ENCODE results near the gene WSB1.

WSB1 gene

GRCh38 chr17:27360507-27360906, 66.6 kb downstream of the WSB1 start:
- Histone ChIP-seq H3K36me3 (no peaks in the 10 kb centered on the region), H3K9me3 (replicated peaks in 1 of 11) (no peaks in the 10 kb centered on the region), H3K4me1 (peaks cover 1 to 19% (median 7%) of the 10 kb centered on the region in 10 experiments; a peak in 19 of 20 replicates), H3K27me3 (no peaks in the 10 kb centered on the region), H3K9ac (no peak overlapping the region), H3K4me2 (peak overlapping the region in 2 of 11 experiments; percentile 3 to 12; a peak in 2 of 22 replicates), H3K27ac (no peak overlapping the region), H4K20me1 (no peaks in the 10 kb centered on the region), H3K4me3 (no peak overlapping the region)
- no peak for TF ChIP-seq Cebpa-rat (IDR thresholded peaks at IDR 0.05)

DNA sequence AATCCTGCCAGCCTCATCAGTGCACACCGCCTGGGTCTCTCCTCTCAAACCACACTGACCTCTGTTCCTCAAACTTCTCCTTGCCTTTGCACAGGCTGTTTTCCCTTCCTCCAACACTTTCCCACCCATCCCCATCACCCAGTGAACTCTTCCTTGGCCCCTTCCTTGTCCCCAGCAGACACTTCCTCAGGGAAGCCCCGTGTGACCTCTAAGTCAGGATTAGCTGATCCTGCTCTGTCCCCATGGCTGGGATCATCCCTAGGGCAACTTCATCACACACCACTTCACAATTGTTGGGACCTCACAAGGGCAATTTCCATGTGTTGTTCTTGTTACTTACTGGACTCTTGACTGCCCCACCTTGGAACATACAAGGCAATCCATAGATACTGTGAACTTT, 67.8 kb downstream of the WSB1 start:
- peaks cover 0 to 19% (median 0%) of the 10 kb centered on the region in 10 experiments; a peak in 7 of 20 replicates for H3K4me1 ChIP-seq
- no peaks in the 10 kb centered on the region for H3K9me3 ChIP-seq (replicated peaks in 1 of 11)
- H3K27me3 ChIP-seq = no peaks in the 10 kb centered on the region
- H3K4me3 ChIP-seq = no peak overlapping the region
- no peaks in the 10 kb centered on the region for H4K20me1 ChIP-seq
- no peak overlapping the region for H3K4me2 ChIP-seq
- TF ChIP-seq Cebpa-rat (IDR thresholded peaks at IDR 0.05) = no peak
- H3K27ac ChIP-seq = no peak overlapping the region
- H3K9ac ChIP-seq = no peak overlapping the region
- no peaks in the 10 kb centered on the region for H3K36me3 ChIP-seq

DNA sequence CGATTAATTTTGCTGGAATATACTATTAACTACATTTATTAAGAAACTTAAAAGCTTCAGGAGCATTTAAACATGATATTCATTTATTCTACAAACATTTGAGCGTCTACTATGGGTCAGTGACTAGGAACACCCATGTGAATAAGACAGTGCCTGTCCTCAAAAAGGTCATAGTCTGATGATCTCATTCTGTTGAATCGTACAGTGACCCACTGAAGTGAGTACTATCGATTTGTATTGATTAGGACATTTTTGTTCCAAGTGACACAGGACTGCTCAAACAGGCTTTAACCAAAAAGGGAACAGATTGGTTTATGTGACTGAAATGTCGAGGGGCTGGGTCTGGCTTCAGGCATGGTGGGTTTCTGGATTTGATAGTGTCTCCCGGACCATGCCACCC, 68.6 kb downstream of the WSB1 start:
- H3K27me3 ChIP-seq = no peaks in the 10 kb centered on the region
- no peaks in the 10 kb centered on the region for H3K36me3 ChIP-seq
- peaks cover 0 to 19% (median 2%) of the 10 kb centered on the region in 10 experiments; a peak in 8 of 20 replicates for H3K4me1 ChIP-seq
- no peak overlapping the region for H3K4me3 ChIP-seq
- no peak overlapping the region for H3K4me2 ChIP-seq
- no peaks in the 10 kb centered on the region for H4K20me1 ChIP-seq
- TF ChIP-seq Cebpa-rat (IDR thresholded peaks at IDR 0.05) = no peak
- H3K9me3 ChIP-seq (replicated peaks in 1 of 11) = peaks cover 0 to 4% (median 0%) of the 10 kb centered on the region in 11 experiments; a peak in 3 of 22 replicates
- no peak overlapping the region for H3K9ac ChIP-seq
- H3K27ac ChIP-seq = no peak overlapping the region

DNA sequence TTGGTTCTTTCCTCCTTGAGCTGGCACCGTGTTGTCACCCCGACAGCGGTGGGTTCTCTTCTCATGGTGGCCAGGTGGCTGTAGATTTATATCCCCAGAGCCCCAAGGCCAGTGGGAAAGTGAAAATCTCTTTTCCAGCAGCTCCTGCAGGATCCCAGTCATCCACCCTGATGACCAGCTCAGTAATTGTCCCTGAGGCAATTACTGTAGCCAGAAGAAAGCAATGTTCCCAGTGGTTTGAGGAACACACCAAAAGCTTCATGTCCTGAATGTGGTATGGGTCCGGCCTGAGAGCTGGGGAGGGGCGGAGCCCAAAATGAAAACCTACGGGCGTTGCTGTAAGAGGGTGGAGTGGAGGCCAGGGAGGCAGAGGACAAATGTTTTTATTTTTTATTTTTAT, 69.0 kb downstream of the WSB1 start:
- TF ChIP-seq Cebpa-rat (IDR thresholded peaks at IDR 0.05) = no peak
- Histone ChIP-seq H3K4me1 (peaks cover 0 to 19% (median 4%) of the 10 kb centered on the region in 10 experiments; a peak in 8 of 20 replicates), H3K4me3 (no peak overlapping the region), H3K4me2 (no peak overlapping the region), H3K27ac (no peak overlapping the region), H3K9me3 (replicated peaks in 1 of 11) (peaks cover 0 to 8% (median 0%) of the 10 kb centered on the region in 11 experiments; a peak in 8 of 22 replicates), H3K9ac (no peak overlapping the region), H3K36me3 (no peaks in the 10 kb centered on the region), H3K27me3 (no peaks in the 10 kb centered on the region), H4K20me1 (no peaks in the 10 kb centered on the region)

GRCh38 chr17:27363326-27363725, 69.4 kb downstream of the WSB1 start:
- Histone ChIP-seq H3K4me2 (peak overlapping the region in 4 of 11 experiments; percentile 9 to 49 (median 38); a peak in 4 of 22 replicates), H4K20me1 (no peaks in the 10 kb centered on the region), H3K4me1 (peaks cover 0 to 19% (median 4%) of the 10 kb centered on the region in 10 experiments; a peak in 8 of 20 replicates), H3K27me3 (no peaks in the 10 kb centered on the region), H3K36me3 (no peaks in the 10 kb centered on the region), H3K9ac (peak overlapping the region in 1 of 11 experiments; percentile 38; a peak in 1 of 22 replicates), H3K9me3 (replicated peaks in 1 of 11) (peaks cover 0 to 12% (median 0%) of the 10 kb centered on the region in 11 experiments; a peak in 9 of 22 replicates), H3K4me3 (no peak overlapping the region), H3K27ac (no peak overlapping the region)
- TF ChIP-seq Cebpa-rat (IDR thresholded peaks at IDR 0.05) = no peak
